RPMI8226 (cell line): ENCODE measurements around the gene CCR7.

Experiments used
- DNase-seq: peaks from one replicate; pipeline ENCODE4 v3.0.0-alpha.2; 2015

Gene CCR7

DNA sequence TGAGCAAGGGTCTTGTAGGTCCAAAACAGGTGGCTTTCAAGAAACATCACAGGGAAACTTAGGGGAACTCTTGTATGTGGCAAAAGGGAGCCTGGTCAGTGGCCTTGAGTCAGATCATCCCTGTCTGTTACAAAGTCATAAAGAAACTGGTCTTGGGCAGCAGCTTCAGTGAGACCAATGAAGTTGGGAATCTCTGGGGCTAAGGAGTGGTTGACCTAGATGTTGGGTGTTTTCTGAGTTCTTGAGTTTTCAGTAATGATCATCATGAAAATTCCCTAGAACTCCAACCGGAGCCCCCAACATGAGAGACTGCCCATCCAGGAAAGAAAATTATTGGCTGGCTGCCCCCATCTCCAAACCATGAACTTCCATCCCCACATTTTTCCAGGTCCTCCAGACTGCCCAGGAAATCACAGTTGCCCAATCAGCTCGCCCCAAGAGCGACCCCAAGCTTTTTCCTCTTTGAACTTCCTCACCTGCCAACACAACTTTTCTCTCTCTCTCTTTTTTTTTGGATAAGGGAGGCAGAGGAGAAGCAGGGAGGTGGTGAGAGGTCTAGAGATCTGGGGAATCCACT lies 3.9 kb downstream of the CCR7 start:
- DNase-seq = no peak

GRCh38 chr17:40560592-40561293 lies 4.5 kb downstream of the CCR7 start:
- peak; percentile 68 for DNase-seq

- DNase-seq = peak; percentile 81
Measured at GRCh38 chr17:40559954-40560591, 5.2 kb downstream of the CCR7 start.

GRCh38 chr17:40559564-40559916 lies 5.7 kb downstream of the CCR7 start:
- no peak for DNase-seq

GRCh38 chr17:40558890-40559563 lies 6.2 kb downstream of the CCR7 start:
- no peak for DNase-seq

- no peak for DNase-seq
Measured at GRCh38 chr17:40558300-40558889, 6.9 kb downstream of the CCR7 start.

GRCh38 chr17:40557531-40558299 lies 7.6 kb downstream of the CCR7 start:
- no peak for DNase-seq

- DNase-seq = no peak
Measured at GRCh38 chr17:40556884-40557414, 8.3 kb downstream of the CCR7 start.

GRCh38 chr17:40556198-40556661 lies 9.0 kb downstream of the CCR7 start:
- no peak for DNase-seq

DNA sequence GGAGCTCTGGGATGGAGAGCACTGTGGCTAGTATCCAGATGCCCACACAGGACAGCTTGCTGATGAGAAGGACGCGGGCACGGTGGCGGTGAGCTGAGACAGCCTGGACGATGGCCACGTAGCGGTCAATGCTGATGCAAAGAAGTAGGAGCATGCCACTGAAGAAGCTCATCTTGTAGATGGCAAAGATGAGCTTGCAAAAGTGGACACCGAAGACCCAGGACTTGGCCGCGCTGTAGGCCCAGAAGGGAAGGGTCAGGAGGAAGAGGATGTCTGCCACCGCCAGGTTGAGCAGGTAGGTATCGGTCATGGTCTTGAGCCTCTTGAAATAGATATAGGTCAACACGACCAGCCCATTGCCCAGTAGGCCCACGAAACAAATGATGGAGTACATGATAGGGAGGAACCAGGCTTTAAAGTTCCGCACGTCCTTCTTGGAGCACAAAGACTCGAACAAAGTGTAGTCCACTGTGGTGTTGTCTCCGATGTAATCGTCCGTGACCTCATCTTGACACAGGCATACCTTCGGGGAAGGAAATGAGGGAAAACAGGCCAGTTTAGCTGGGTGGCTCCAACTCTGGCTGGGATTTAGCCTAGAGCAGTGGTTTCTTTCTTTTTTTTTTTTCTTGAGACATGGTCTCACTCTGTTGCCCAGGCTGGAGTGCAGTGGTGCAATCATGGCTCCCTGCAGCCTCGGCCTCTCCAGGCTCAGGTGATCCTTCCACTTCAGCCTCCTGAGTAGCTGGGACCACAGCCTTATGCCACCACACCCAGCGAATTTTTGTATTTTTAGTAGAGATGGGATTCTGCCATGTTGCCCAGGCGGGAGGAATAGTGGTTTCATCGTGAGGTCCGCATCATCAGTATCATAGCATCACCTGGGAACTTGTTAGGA lies 9.7 kb downstream of the CCR7 start:
- DNase-seq = no peak

GRCh38 chr17:40554646-40555295 lies 10.5 kb downstream of the CCR7 start:
- DNase-seq = no peak

DNA sequence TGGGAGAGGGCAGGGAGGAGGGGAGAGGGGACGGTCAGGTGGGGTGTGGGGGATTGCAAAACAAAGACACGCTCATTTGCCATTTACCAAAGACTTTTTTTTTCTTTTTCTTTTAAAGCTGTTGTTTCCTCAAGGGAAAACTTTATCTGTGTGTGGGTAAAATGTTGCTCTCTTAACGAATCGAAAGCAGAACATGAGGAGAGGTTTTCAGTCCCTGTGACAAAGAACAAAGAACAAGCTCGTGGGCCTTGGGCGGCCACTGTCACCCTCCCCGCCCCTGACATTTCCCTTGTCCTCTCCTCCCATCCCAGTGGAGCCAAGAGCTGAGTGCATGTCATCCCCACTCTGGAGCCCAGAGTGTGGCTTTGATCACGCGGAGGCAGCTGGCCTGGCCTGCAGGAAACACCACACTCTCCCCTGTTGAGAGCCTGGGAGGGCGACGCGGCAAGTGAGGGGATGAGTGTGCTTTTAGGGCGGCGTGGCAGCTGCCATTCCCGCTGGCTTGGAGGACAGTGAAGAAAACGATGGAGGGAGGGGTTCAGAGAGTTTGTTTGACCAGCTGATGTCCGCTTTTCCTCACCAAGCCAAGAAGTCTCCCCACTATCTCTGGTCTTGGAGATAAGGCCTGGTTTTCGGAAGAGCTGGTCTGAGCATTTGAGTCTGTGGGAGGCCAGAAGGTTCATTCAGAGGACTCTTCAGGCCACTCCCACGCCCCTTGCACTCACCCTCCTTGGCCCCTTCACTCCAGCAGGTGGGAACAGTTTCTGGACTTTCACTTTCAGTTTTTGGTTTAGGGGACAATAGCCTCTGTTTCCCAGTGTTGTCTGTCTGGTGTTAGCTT lies 11.4 kb downstream of the CCR7 start:
- DNase-seq = no peak

DNA sequence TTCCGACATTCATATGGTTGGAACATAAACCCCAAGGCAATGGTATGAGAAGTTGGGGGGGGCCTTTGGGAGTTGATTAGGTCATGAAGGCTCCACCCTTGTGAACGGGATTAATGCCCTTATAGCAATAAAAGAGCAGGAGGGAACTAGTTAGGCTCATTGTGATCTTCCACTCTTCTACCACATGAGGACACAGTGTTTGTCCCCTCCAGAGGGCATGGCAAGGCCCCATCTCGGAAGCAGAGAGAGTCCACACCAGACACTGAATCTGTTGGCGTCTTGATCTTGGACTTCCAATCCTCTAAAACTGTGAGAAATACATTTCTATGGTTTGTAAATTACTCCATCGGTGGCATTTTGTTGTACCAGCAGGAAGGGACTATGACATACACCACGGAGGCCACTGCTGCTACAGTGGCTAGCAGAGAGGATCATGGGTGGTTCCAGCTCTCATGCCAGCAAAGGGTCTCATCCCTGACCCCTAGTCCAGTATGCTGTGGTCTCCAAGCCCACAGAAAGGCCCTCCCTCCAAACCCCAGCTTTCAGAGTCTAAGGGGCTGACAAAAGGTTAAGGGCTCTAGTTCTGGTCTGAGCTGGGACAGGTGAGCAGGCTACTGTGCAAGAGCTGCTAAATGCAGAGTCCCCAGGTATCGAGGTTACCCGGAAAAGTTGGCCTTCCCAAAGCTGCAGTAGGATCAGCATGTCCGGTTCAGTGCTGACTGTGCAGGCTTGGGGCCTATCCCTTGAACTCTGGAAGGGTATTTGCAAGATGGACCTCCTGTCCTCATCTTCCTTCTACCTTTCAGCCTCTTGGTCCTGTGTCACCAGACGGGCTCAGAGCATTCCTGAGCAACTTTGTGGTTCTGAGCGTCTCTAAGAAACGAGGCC lies 12.2 kb downstream of the CCR7 start:
- no peak for DNase-seq

DNA sequence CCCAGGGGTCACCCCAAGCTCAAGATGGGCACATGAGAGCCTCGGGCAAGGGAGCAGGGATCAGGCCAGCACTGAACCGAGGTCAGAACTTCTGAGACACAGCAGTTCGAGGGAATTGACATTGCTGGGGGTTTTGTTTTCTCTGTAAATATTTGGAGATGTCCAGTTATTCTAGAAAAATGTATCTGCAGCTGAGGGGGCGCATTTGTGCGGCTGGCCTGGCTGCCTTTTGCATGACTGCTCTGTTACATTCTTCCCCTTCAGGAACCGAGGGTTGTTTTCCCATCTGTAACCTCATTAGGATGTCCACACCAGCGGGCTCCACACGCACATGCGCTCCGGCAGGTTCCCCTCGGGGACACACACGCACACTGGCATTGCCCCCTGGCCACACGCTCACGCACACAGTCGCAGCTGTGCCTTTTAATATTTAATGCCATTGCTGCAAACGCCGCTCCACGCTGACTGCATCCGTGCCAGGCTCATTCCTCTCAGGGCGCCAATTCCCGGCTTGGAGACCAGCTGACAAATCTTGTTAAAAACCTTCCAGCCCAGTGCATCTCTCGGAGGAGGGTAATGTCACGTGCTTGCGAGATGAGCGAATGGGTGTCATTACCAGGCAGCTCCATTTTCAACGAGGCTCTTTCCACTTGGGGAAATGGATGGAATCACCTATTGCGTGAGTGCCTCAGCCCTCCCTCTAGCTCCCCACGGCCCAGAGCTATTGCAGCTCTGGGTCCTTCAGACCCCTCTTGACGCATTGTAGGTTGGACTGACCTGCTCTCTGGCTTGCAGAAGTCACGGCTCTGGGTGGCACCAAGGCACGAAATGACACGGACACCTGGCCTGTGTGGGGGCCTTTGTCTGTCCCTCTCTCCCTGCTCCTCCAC lies 13.1 kb downstream of the CCR7 start:
- DNase-seq = no peak

- no peak for DNase-seq
Measured at GRCh38 chr17:40551091-40551878, 14.0 kb downstream of the CCR7 start.

DNA sequence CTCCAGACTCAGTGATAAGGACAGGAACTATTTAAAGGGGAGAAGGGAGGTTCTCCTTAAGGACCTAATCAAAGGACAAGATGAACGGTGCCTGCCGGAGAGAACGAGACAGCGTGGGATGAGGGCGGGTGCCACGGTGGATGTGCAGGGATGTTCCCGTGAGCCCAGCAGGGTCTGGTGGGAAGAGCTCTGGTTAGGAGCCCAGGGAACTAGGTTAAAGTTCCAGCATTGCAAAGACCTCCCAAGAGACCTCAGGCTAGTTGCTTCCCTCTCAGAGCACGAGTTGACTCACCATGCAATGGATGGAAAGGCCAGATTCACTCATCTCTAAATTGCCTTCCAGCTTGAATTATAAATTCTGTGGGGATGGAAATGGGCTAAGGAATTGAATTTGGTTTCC lies 14.7 kb downstream of the CCR7 start:
- no peak for DNase-seq
